Body of pancreas (tissue), 4 donors: ENCODE data around the gene TUBA1A. TPM values are rescaled to one million over a fixed set of nuclear protein-coding genes. Genes with fewer than 3 reads are reported as not detected.
"Not testable (repeated sequence)": the region's sequence is repeated elsewhere in the genome, so short reads cannot be mapped to it uniquely, and the experiment has no call there.

ENCODE experiments used
- ATAC-seq: fragments of 150-250 bp; one replicate; pipeline ENCODE4 v1.9.1; 2016
- DNase-seq, 4 donors: peaks; one replicate each; pipeline ENCODE4 v3.0.0-alpha.2; 2019
- H3K27ac ChIP-seq, 4 donors: fragments of 200-600 bp; sonication (generic); 1 replicate in 3 of 4; 2 replicates in 1 of 4; pipeline versions ENCODE4 v1.5.1 to v1.6.1; 2016 to 2019; ENCODE audit warnings: mild to moderate bottlenecking in 1 of 4, mixed read lengths in 1 of 4, moderate library complexity in 1 of 4
- H3K27me3 ChIP-seq, 2 donors: fragments of 200-600 bp; sonication (generic); one replicate each; pipeline ENCODE4 v1.6.0; 2016; ENCODE audit warnings: mild to moderate bottlenecking in 1 of 2
- H3K36me3 ChIP-seq, 2 donors: fragments of 200-600 bp; sonication (generic); replicated peaks in 1 of 2; 2 replicates each; pipeline ENCODE4 v1.5.1; 2016; ENCODE audit warnings: low read depth in 2 of 2; ENCODE audit not compliant: insufficient read depth in 1 of 2
- H3K4me1 ChIP-seq: fragments of 200-600 bp; sonication (generic); one replicate; pipeline ENCODE4 v1.6.0; 2016
- H3K4me3 ChIP-seq, 2 donors: fragments of 200-600 bp; sonication (generic); 1 replicate in 1 of 2; 2 replicates in 1 of 2; pipeline ENCODE4 v1.5.1; 2016 to 2019
- H3K9me3 ChIP-seq, 3 donors: fragments of 200-600 bp; sonication (generic); 1 replicate in 2 of 3; 2 replicates in 1 of 3; pipeline ENCODE4 v1.5.1; 2016
- POLR2A ChIP-seq, 3 donors: fragments of 450-650 bp; IDR thresholded peaks; one replicate each; pipeline ENCODE4 v1.6.1; 2016; ENCODE audit warnings: antibody characterized with exemption in 3 of 3, mild to moderate bottlenecking in 2 of 3
- WGBS, 2 donors: methylation state at CpG; one replicate each; pipeline ENCODE4 v1.1.5; 2017; 5-methylcytosine and 5-hydroxymethylcytosine counted together
- intact Hi-C: fragments of 100-400 bp; cut with DNase I; formaldehyde crosslinking; loops from one replicate; pipeline ENCODE4 v1.15.1; 2023
- total RNA-seq, 2 donors: library from RNA; depleted of rRNA; stranded (reverse); fragments of >200 nt; gene quantifications; one replicate each; pipeline ENCODE4 v1.1.0, GENCODE V29; 2016
- TF ChIP-seq, protein P1 (sequence below), 7 experiments: fragments of 450-650 bp in 4 of 7; fragments of 200-600 bp in 3 of 7; sonication (generic) in 3 of 7; IDR thresholded peaks; one replicate each; pipeline ENCODE4 v1.5.1; 2016 to 2019; ENCODE audit warnings: antibody characterized with exemption in 7 of 7

TUBA1A gene
- total RNA-seq, 2 donors from 2014 or later, result 36.6 to 44.5 TPM

DNA sequence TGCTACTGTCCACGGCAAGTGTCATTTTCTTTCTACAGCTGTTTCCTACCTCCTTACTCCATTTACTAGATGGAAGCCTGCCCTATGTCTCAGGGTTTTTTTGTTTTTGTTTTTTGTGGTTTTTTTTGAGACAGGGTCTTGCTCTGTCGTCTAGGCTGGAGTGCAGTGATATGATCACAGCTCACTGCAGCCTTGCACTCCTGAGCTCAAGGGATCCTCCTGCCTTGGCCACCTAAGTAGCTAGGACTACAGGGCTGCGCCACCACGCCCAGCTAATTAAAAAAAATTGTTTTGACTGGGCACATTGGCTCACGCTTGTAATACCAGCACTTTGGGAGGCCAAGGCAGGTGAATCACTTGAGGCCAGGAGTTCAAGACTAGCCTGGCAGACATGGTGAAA is 14.7 kb downstream of the TUBA1A start:
- no peak for TF ChIP-seq POLR2A (IDR thresholded peaks at IDR 0.05)
- TF ChIP-seq, protein P1, sequence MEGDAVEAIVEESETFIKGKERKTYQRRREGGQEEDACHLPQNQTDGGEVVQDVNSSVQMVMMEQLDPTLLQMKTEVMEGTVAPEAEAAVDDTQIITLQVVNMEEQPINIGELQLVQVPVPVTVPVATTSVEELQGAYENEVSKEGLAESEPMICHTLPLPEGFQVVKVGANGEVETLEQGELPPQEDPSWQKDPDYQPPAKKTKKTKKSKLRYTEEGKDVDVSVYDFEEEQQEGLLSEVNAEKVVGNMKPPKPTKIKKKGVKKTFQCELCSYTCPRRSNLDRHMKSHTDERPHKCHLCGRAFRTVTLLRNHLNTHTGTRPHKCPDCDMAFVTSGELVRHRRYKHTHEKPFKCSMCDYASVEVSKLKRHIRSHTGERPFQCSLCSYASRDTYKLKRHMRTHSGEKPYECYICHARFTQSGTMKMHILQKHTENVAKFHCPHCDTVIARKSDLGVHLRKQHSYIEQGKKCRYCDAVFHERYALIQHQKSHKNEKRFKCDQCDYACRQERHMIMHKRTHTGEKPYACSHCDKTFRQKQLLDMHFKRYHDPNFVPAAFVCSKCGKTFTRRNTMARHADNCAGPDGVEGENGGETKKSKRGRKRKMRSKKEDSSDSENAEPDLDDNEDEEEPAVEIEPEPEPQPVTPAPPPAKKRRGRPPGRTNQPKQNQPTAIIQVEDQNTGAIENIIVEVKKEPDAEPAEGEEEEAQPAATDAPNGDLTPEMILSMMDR (IDR thresholded peaks at IDR 0.05), result no peak
- intact Hi-C loops, result no loop called here
- 73 to 94% methylated on average over 5 of the region's 5 CpGs for WGBS, 2 donors

GRCh38 chr12:49170924-49171323 is 18.0 kb downstream of the TUBA1A start:
- Histone ChIP-seq H3K27ac (no peak overlapping the region), H3K9me3 (no peaks in the 10 kb centered on the region), H3K36me3 (no peaks in the 10 kb centered on the region), H3K4me3 (no peak overlapping the region), H3K4me1 (no peaks in the 10 kb centered on the region), H3K27me3 (no peaks in the 10 kb centered on the region)
- no peak for TF ChIP-seq POLR2A (IDR thresholded peaks at IDR 0.05)
- TF ChIP-seq, protein P1 (IDR thresholded peaks at IDR 0.05), result no peak
- ATAC-seq (no peak), DNase-seq (no peak)
- intact Hi-C loops, result no loop called here

More for the DNA sequence above, 14.7 kb downstream of the TUBA1A start:
- DNase-seq, result no peak
- Histone ChIP-seq H3K4me1 (no peaks in the 10 kb centered on the region), H3K36me3 (no peaks in the 10 kb centered on the region), H3K4me3 (no peak overlapping the region), H3K27ac (no peak overlapping the region), H3K27me3 (no peaks in the 10 kb centered on the region), H3K9me3 (no peaks in the 10 kb centered on the region)
- no peak for ATAC-seq

GRCh38 chr12:49165114-49165513 is 23.8 kb downstream of the TUBA1A start:
- Histone ChIP-seq H3K27ac (no peak overlapping the region), H3K36me3 (no peaks in the 10 kb centered on the region), H3K27me3 (no peaks in the 10 kb centered on the region), H3K9me3 (no peaks in the 10 kb centered on the region), H3K4me1 (no peaks in the 10 kb centered on the region), H3K4me3 (no peak overlapping the region)
- DNase-seq (no peak), ATAC-seq (no peak)
- WGBS, 2 donors, result 89 to 97% methylated on average over 2 of the region's 2 CpGs
- TF ChIP-seq, protein P1 (IDR thresholded peaks at IDR 0.05), result no peak
- no peak for TF ChIP-seq POLR2A (IDR thresholded peaks at IDR 0.05)
- intact Hi-C loops, result loop anchor here (10.0 kb wide), 1 partner anchor 340 kb away; no protein-coding TSS in a partner anchor

GRCh38 chr12:49161901-49162300 is 27.0 kb downstream of the TUBA1A start:
- DNase-seq, H3K27me3 ChIP-seq, H3K27ac ChIP-seq, H3K4me1 ChIP-seq, H3K36me3 ChIP-seq, H3K4me3 ChIP-seq, H3K9me3 ChIP-seq, ATAC-seq: not testable (repeated sequence)
- intact Hi-C loops, result loop anchor here (10.0 kb wide), 1 partner anchor 343 kb away; no protein-coding TSS in a partner anchor
- WGBS, 2 donors, result 91 to 92% methylated on average over 4 of the region's 4 CpGs

DNA sequence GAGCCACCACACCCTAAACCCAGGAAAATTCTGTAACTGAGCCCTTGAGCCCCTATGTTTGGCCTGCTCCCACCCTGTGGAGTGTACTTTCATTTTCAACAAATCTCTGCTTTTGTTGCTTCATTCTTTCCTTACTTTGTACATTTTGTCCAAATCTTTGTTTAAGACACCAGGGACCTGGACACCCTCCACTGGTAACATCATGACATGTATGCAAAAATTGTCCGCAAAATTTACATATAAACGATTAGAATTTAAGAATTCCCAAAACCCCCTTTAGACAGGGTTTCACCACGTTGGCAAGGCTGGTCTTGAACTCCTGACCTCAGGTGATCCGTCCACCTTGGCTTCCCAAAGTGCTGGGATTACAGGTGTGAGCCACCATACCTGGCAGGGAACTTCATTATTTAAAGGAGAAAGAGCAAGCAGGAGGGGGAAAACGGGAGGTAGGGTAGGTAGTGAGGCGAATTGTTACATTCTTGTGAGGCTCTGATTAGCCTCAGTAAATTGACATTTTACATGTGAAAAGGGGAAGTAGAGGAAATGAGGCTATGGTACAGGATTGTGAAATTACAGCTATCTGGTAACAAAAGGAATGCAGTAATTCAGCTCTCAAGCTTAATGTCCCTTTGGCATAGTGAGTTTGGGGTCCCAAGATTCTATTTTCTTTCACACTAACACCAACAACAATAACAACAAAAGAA is 27.6 kb downstream of the TUBA1A start:
- WGBS, 2 donors, result 61 to 71% methylated on average over 6 of the region's 6 CpGs
- ATAC-seq (no peak), DNase-seq (no peak)
- Histone ChIP-seq H3K4me3 (no peak overlapping the region), H3K9me3 (no peaks in the 10 kb centered on the region), H3K4me1 (no peaks in the 10 kb centered on the region), H3K36me3 (no peaks in the 10 kb centered on the region), H3K27ac (no peak overlapping the region), H3K27me3 (no peaks in the 10 kb centered on the region)
- intact Hi-C loops, result loop anchor here (10.0 kb wide), 1 partner anchor 344 kb away; no protein-coding TSS in a partner anchor
- TF ChIP-seq POLR2A (IDR thresholded peaks at IDR 0.05), result no peak
- TF ChIP-seq, protein P1 (IDR thresholded peaks at IDR 0.05), result no peak
